Immature natural killer cell (primary cell): Measurements from ENCODE around the gene INF2. TPM values are rescaled to one million over a fixed set of nuclear protein-coding genes. Genes with fewer than 3 reads are reported as not detected.

Experiments
- DNase-seq, 3 donors: peaks; one replicate each; pipeline ENCODE4 v3.0.0; 2022; ENCODE audit warnings: mixed read lengths in 1 of 3
- H3K27ac Mint-ChIP-seq, 6 donors: one replicate each; pipeline ENCODE4 v1.8.0; 2020; ENCODE audit warnings: mixed read lengths in 6 of 6, mild to moderate bottlenecking in 5 of 6, inconsistent platforms in 4 of 6, moderate library complexity in 3 of 6
- H3K27me3 Mint-ChIP-seq, 3 donors: one replicate each; pipeline ENCODE4 v1.8.0; 2020 to 2021; ENCODE audit warnings: low read depth in 3 of 3, mild to moderate bottlenecking in 3 of 3, mixed read lengths in 3 of 3, moderate library complexity in 3 of 3, inconsistent platforms in 1 of 3
- H3K36me3 Mint-ChIP-seq, 3 donors: one replicate each; pipeline ENCODE4 v1.8.0; 2020; ENCODE audit warnings: mixed read lengths in 3 of 3, inconsistent platforms in 2 of 3, mild to moderate bottlenecking in 2 of 3
- H3K4me1 Mint-ChIP-seq, 2 donors: one replicate each; pipeline ENCODE4 v1.8.0; 2020; ENCODE audit warnings: inconsistent platforms in 2 of 2, mild to moderate bottlenecking in 2 of 2, mixed read lengths in 2 of 2, moderate library complexity in 1 of 2
- H3K4me3 Mint-ChIP-seq, 5 donors: one replicate each; pipeline ENCODE4 v1.8.0; 2020; ENCODE audit warnings: mild to moderate bottlenecking in 5 of 5, mixed read lengths in 5 of 5, inconsistent platforms in 3 of 5, moderate library complexity in 3 of 5
- H3K9me3 Mint-ChIP-seq, 6 donors: one replicate each; pipeline ENCODE4 v1.8.0; 2020; ENCODE audit warnings: mild to moderate bottlenecking in 6 of 6, mixed read lengths in 6 of 6, inconsistent platforms in 4 of 6, moderate library complexity in 3 of 6
- polyA plus RNA-seq, 3 donors: library from polyadenylated mRNA; unstranded; fragments of 300-500 nt; fragmentation: Illumina TruSeq; gene quantifications; one replicate each; pipeline ENCODE4 v1.2.3, GENCODE V29; 2021

Gene INF2
- polyA plus RNA-seq, 3 donors from 2014 or later: 1.5 to 2.5 TPM; not detected in 1

DNA sequence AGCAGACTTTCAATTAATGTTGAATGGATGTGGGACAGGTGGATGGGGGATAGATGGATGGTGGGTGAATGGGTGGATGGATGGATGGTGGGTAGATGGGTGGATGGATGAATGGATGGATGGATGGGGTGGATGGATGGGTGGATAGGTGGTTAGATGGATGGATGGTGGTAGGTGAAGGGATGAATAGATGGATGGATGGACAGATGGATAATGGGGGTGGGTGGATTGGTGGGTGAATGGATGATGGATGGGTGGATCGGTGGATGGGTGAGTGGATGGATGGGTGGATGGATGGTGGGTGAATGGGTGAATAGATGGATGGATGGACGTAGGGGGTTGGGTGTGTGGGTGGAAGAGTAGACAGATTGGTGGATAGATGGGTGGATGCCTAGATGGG, 14.0 kb upstream of the INF2 start:
- no peak for DNase-seq
- peaks cover 4 to 9% (median 4%) of the 10 kb centered on the region in 3 donors for H3K27me3 Mint-ChIP-seq
- H3K36me3 Mint-ChIP-seq: no peaks in the 10 kb centered on the region
- peaks cover 0 to 3% of the 10 kb centered on the region in 2 donors for H3K4me1 Mint-ChIP-seq
- H3K9me3 Mint-ChIP-seq: no peaks in the 10 kb centered on the region
- H3K27ac Mint-ChIP-seq: no peak overlapping the region
- H3K4me3 Mint-ChIP-seq: no peak overlapping the region

DNA sequence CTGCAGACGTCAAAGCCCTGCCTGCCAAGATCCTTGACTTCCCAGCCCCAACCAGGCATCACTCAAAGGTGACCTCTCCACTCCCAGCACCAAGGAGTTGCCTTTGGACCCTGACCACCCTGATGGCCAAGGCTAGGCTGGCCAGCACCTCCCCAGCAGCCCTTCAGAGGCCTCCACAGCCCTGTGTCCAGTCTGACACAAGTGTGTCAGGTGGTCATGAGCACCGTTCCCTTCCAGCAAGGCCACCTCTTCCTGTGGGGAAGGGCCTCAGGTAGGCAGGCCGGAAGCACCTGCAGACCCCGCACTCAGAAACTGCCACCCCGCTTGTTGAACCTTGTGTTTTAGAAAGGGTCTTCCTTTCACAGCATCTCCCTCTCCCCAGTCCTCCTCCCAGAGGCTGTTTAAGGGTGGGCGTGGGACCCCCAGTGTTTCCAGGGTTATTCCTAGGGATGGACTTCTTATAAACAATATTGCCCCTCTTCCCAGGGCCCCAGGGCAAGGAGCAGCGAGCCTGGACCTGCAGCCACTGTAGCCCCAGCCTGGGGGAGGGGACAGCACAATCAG, 13.2 kb upstream of the INF2 start:
- Mint-ChIP-seq H3K27ac (no peak overlapping the region), H3K4me1 (peaks cover 0 to 3% of the 10 kb centered on the region in 2 donors), H3K9me3 (no peaks in the 10 kb centered on the region), H3K36me3 (no peaks in the 10 kb centered on the region), H3K4me3 (no peak overlapping the region), H3K27me3 (peaks cover 4 to 5% (median 4%) of the 10 kb centered on the region in 3 donors)
- no peak for DNase-seq

DNA sequence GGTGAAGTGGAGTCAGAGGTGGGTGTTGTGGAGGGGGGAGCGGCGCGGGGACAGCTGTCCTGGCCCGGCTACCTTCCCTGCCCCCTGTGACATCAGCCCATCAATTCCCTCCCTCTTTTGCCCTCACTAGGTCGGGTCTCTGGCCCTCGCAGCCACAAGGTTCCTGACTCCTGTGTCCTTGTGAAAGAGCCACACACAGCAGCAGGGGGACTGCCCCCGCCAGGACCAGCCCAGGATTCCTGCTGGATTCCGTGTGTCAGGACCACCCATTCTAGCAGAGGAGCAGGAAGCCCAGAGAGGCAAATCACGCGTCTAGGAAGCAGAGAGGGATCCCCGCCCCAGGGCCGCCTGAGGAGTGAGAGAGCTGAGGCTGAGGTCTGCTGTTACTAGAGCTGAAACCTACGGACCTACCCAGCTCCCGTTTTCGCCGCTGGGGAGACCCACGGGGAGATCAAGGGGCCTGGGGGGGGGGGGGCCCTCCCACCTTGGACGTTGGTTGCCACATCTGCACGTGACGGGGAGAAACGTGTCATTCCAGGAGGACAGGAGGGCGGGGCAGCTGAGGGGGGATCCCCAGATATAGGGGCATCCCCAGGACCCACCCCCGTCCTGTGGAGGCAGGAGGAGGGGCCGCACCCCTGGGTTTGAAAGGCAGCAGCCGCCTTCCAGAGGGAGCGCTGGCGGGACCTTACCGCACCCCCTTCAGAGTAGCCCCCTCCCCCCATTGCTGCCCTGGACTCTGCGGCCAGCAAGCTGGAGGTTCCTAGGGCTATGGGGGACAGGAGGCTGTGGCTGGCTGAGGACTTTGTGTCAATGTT, 12.5 kb upstream of the INF2 start:
- Mint-ChIP-seq H3K36me3 (no peaks in the 10 kb centered on the region), H3K27ac (no peak overlapping the region), H3K4me1 (peaks cover 0 to 3% of the 10 kb centered on the region in 2 donors), H3K27me3 (peaks cover 3 to 4% (median 4%) of the 10 kb centered on the region in 3 donors), H3K9me3 (no peaks in the 10 kb centered on the region), H3K4me3 (peak overlapping the region; percentile 60 to 83 (median 67))
- no peak for DNase-seq

DNA sequence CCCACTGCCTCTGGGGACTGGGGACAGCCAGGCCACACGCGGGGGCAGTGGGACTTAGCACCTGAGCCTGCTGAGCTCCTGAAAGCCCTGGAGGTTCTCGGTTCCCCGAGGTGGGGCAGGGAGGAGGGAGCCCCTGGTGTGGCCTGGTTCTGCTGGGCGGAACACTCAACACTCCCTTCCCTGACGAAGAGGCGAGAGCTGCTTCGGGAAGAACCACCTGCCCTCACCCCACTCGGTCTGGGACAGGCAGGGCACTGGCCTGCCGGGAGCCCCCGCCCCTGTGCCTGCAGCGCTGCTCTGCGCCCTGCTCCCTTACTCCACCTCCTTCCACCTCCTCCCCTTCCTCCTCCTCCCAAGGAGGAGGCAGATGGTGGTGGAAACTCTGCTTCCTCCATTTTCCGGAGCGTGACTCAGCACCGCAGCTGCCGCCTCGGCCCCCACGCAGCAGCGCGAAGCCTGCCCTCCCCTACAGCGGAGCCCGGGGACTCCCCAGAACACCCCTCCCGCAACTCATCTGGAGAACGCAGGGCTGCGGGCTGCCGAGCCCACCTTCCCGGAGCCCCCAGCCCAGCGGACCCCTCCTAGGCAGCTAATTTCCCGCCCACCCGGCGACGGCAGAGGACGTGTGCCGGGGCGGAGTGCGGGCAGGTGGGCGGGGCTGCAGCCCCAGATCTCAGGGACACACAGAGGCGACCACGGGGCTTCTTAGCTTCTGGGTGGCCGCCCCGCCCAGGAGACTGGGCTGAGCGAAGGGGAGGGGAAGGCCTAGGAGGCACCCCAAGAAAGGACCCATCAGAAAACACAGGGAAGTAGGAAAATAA, 11.7 kb upstream of the INF2 start:
- H3K9me3 Mint-ChIP-seq: no peaks in the 10 kb centered on the region
- no peak overlapping the region for H3K27ac Mint-ChIP-seq
- DNase-seq: peak; percentile 39 to 44 (median 43)
- H3K27me3 Mint-ChIP-seq: peaks cover 3 to 6% (median 4%) of the 10 kb centered on the region in 3 donors
- peak overlapping the region; percentile 60 to 83 (median 76) for H3K4me3 Mint-ChIP-seq
- H3K4me1 Mint-ChIP-seq: peaks cover 0 to 3% of the 10 kb centered on the region in 2 donors
- no peaks in the 10 kb centered on the region for H3K36me3 Mint-ChIP-seq

DNA sequence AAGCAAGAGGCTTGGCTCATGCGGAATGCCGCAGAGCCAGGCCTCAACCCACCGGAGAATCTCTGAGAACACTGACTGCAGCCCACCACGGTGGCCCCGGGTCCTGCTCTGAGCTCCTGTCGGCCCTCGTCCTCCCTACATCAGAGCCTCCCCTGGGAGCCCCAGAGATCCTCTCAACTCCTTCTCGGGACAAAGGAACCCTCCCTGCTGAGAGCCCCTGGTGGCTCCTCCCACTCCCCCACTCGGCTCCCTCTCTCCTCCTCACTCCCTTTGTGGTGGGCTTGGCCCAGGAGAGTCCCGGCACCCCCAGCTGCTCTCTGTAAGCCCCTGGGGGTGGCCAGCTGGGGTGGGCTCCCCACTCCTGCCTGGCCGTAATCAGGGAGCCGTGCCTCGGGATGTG, 11.1 kb upstream of the INF2 start:
- peaks cover 0 to 3% of the 10 kb centered on the region in 2 donors for H3K4me1 Mint-ChIP-seq
- no peaks in the 10 kb centered on the region for H3K9me3 Mint-ChIP-seq
- H3K4me3 Mint-ChIP-seq: peak overlapping the region; percentile 60 to 83 (median 76)
- H3K27me3 Mint-ChIP-seq: peaks cover 3 to 6% (median 4%) of the 10 kb centered on the region in 3 donors
- peak overlapping the region in 1 of 6 donors; percentile 50 for H3K27ac Mint-ChIP-seq
- no peaks in the 10 kb centered on the region for H3K36me3 Mint-ChIP-seq
- DNase-seq: no peak

DNA sequence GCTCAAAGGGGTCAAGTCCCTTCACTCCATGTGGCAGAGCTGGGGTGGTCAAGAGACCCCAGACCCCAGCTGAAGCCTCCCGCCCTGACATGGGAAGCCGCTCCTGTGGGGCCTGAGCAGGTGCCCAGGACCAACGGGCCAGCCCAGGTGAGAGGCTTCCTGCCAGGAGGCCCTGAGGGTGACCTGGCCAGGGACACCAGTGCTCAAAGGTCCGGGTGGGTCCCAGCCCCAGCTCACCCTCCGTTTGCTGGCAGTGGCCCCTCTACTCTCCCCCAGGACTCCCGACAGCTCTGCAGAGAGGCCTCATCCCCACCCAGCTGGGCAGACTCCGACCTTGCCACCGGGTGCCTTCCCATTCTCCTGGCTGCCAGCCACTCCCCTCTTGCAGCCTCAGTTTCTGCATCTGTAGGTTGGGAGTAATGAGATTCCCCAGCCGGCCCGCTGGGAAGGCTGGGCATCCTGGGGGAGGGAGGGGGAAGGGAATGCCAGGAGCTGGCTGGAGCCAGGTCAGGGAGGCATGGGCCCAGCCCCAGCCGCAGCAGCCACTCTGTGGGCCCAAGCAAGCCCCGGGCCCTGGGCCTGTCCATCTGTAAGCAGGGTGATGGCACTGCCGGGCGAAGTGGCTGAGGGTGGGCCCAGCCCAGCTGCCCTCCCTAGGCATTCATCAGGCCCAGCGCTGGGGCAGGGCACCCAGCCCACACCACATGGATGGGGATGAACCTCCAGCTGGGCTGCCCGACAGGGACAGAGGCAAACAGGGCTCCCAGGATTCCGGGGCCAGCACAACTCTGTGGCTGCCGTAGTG, 10.3 kb upstream of the INF2 start:
- Mint-ChIP-seq H3K4me1 (peaks cover 0 to 3% of the 10 kb centered on the region in 2 donors), H3K4me3 (peak overlapping the region in 1 of 5 donors; percentile 80), H3K27me3 (peaks cover 0 to 6% (median 4%) of the 10 kb centered on the region in 3 donors), H3K36me3 (no peaks in the 10 kb centered on the region), H3K9me3 (no peaks in the 10 kb centered on the region), H3K27ac (no peak overlapping the region)
- no peak for DNase-seq

DNA sequence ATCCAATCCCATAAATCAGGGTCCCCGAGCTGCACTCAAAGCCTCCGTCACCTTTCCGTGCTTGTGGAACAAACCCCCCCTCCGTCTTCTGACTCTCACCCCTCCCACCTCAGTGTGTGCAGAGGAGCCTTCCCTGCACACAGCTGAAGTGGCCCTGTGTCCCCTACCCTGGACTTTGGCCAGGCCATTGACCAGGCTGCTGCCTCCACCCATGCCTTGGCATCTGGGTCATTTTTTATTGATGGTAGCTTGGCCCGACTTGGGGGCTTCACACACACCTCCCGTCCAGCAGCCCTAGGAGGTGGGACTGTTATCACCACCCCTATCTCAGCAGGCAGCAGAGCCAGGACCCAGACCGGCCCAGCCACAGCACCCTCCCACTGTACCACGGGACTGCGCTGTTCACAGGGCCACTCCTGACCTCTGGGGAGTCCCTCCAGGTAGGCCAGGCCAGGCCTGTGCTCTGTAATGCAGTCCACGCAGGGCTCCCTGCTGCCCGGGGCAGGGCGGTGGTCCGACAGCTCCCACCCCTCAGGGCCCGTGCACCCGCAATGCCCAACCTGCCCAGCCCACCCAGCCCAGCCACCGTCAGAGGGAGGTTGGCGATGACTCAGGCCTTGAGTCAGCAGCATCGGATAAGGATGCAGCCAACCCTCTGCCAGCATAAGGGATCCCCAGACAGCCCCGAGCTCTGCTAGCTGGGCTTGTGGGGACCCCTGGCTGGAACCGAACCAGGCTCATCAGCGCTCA, 9.2 kb upstream of the INF2 start:
- no peak for DNase-seq
- H3K9me3 Mint-ChIP-seq: no peaks in the 10 kb centered on the region
- peak overlapping the region in 2 of 5 donors; percentile 17 to 49 for H3K4me3 Mint-ChIP-seq
- no peaks in the 10 kb centered on the region for H3K36me3 Mint-ChIP-seq
- H3K27ac Mint-ChIP-seq: no peak overlapping the region
- peaks cover 0 to 6% (median 4%) of the 10 kb centered on the region in 3 donors for H3K27me3 Mint-ChIP-seq
- peaks cover 6% of the 10 kb centered on the region in 2 donors for H3K4me1 Mint-ChIP-seq

DNA sequence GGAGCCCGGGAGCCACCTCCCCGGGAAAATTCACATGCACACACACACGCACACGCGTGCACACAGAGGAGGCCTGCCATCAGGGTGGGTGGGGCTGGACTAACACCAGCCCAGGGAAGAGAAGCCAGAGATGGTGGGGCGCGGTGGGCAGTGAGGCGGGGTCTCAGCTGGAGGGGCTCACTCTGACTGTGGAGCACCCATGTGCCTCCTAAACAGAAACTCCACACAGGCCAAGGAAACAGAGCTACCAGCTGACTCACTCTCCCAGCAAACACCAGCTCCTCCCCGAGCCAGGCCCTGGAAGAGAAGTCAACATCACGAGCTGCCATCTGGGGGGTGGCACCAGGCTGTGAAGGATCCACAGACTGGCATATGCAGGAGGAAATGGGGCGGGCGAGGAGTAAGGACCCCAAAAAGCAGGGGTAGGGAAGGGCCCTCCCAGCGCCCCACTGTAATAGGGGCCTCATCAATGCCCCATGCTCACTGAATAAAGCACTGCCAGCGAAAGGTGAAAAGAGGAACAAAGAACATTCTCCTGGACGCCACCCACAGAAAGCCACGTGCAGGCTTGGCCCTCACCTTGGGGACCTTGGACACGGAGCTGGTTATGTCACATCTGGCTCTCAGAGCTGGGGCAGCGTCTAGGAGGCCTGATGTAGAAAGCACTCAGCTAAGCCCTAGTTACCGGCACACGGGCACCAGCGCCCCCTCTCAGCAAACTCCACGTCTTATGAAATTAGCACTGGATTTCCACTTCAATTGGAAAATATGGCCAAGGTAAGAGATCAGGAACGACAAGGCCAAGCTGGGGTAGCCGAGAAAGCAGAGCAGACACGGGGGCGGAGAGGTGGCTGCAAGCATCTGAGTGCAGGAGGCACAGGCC, 8.4 kb upstream of the INF2 start:
- no peak for DNase-seq
- H3K4me1 Mint-ChIP-seq: peaks cover 6 to 7% of the 10 kb centered on the region in 2 donors
- peaks cover 0 to 6% (median 5%) of the 10 kb centered on the region in 3 donors for H3K27me3 Mint-ChIP-seq
- H3K27ac Mint-ChIP-seq: no peak overlapping the region
- no peaks in the 10 kb centered on the region for H3K9me3 Mint-ChIP-seq
- H3K4me3 Mint-ChIP-seq: no peak overlapping the region
- no peaks in the 10 kb centered on the region for H3K36me3 Mint-ChIP-seq

DNA sequence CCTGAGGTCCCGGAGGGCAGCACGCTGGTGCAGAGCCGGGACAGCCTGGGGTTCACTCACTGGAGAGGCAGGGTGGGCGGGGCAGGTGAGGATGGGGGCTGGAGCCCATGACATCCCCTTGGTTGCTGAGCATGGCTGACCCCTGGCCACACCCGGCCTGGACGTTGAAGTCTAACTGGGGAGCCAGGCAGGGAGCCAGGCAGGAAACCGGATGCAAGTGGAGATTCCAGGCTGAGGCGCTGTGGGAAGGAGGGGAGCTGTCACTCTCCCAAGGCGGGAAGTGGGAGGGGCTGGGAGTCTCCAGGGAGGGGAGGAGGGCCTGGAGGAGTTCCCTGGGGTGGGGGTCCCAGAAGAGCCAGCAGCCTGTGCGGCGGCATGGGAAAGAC, 7.7 kb upstream of the INF2 start:
- Mint-ChIP-seq H3K27ac (no peak overlapping the region), H3K36me3 (no peaks in the 10 kb centered on the region), H3K4me1 (peaks cover 6 to 8% of the 10 kb centered on the region in 2 donors), H3K27me3 (peaks cover 0 to 5% (median 4%) of the 10 kb centered on the region in 3 donors), H3K9me3 (no peaks in the 10 kb centered on the region), H3K4me3 (no peak overlapping the region)
- DNase-seq: no peak

DNA sequence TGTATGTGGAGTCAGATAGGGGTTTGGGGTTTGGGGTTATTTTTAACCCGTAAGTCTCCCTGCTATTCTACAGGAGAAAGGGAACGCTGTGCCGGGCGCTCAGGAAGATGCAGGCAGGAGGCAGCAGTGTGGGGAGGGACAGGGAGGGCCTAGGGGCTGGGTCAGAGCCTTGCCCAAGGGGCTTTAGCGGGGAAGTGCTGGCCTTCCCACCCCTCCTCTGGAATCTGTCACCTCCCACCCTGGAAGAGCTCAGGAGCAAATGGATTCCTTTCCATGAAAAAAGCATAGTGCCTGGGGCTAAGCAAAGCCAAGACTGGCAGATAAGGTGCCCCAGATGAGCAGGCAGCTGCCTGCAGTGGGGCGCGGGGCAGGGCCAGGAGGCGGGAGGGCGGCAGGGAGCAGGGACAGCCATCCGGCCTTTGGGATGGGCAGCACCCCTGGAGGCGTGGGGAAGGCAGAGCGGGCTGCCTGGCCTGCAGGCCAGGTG, 7.3 kb upstream of the INF2 start:
- peaks cover 11 to 12% of the 10 kb centered on the region in 2 donors for H3K4me1 Mint-ChIP-seq
- no peaks in the 10 kb centered on the region for H3K9me3 Mint-ChIP-seq
- H3K27me3 Mint-ChIP-seq: peaks cover 0 to 4% (median 1%) of the 10 kb centered on the region in 3 donors
- no peak overlapping the region for H3K4me3 Mint-ChIP-seq
- H3K36me3 Mint-ChIP-seq: no peaks in the 10 kb centered on the region
- no peak for DNase-seq
- H3K27ac Mint-ChIP-seq: no peak overlapping the region

DNA sequence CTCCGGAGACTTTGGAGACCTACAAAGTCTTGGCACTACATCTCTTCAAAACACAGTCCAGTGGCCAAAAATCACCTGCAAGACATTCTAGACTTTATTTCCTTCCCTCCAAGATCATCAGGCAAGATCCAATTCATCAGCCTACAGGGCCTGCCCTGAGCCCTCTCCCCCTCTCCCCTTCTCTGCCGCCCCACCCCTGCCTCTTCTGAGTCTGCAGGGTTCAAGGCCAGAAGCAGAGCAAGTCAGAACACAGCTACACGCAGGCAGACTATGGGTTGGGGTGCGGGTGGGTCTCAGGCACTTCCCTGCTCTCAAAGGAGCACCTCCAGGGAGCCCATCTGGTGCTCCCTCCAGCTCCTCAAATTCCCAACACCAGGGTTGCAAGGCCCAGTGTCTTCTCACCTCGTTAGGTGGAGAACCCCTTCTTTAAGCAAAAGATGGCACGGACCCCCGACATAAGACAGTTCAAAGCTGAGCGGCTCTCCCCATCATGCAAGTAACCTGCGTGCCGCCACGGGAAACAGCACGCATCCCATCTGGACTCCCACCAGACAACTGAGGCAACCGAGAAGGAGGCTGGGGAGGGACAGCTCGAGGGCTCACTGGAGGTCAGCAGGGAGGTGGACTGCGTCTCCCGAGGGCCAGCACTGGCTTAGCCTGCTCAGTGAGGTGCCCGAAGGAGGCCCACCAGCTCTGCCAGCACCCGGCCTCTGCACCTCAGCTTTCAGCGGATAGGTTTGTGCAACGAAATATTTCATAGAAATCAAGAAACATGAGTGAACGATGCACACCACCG, 5.6 kb upstream of the INF2 start:
- Mint-ChIP-seq H3K4me3 (no peak overlapping the region), H3K9me3 (no peaks in the 10 kb centered on the region), H3K27me3 (peaks cover 0 to 4% (median 1%) of the 10 kb centered on the region in 3 donors), H3K27ac (no peak overlapping the region), H3K36me3 (no peaks in the 10 kb centered on the region), H3K4me1 (peaks cover 15 to 17% of the 10 kb centered on the region in 2 donors)
- DNase-seq: no peak
